ENCODE results near the gene PITPNM3.
"Not testable (repeated sequence)": the region's sequence is repeated elsewhere in the genome, so short reads cannot be mapped to it uniquely, and the experiment has no call there.

The PITPNM3 gene

DNA sequence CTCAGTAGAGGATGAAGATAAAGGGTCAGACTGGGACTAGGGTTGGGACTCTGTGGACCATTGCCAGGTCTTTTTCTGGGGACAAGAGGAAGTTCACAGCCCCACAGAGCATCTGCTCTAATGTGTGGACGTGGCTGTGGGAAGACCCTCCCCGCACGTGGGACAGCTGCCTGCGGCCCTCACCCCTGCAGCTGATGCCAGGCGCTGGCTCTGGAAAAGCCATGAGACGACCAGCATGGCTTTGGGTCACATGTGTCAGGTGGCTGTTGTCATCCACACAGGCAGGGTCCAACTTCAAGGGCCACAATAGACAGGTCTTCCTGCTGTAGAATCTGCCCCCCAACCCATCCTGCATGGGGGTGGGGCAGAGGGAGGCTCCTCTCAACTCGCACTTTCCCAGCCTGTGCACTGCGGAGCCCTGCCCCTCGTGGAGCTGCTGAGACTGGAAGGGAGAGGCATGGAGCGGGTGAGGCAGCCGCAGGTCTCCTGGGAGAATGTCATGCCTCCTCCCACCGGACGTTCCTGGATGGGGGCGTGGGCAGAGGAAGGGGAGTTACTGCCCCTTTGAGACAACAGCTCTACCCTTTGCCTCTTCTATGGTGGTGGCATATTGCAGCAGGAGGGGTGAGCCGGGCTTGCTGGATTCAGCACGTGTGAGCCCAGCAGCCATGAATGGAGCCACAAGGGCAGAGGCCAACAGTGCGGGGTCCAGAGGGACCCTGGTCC, 58.7 kb downstream of the PITPNM3 start:
- no peak for DNase-seq

GRCh38 chr17:6496640-6497441, 59.5 kb downstream of the PITPNM3 start:
- DNase-seq, result no peak

- DNase-seq, result no peak
These were observed 60.3 kb downstream of the PITPNM3 start for GRCh38 chr17:6496116-6496481.

DNA sequence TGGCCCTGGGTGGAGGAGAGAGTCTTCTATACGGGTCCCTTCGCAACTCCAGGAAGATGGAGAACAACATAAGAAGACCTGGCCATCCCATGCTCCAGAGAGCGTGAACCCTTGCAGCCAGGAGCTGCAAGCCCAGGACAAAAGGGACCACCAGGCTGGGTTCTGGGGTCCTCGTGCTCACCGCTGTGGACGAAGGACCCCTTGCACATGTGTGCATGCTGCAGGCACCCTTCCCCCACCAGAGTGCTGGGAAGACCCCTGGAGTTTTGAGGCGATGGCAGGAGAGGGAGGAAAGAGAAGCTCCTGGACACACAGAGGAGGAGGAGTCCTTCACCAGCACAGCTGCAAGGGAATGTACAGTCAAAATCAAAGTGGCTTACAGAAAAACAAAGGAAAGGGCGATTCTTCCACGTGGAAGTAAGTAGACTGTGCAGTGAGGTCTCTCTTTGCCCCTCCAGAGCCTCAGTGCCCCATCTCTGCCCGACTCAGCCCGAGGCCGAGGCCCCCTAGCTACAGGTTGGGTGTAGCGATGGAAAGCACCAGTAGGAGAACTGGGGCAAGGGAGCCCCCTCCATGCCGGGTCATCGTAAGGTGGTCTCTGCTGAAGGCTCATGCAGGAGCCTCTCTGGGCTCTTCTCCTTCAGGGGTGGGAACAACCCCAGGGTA, 60.8 kb downstream of the PITPNM3 start:
- no peak for DNase-seq

GRCh38 chr17:6494239-6494941, 62.0 kb downstream of the PITPNM3 start:
- DNase-seq, result no peak

DNA sequence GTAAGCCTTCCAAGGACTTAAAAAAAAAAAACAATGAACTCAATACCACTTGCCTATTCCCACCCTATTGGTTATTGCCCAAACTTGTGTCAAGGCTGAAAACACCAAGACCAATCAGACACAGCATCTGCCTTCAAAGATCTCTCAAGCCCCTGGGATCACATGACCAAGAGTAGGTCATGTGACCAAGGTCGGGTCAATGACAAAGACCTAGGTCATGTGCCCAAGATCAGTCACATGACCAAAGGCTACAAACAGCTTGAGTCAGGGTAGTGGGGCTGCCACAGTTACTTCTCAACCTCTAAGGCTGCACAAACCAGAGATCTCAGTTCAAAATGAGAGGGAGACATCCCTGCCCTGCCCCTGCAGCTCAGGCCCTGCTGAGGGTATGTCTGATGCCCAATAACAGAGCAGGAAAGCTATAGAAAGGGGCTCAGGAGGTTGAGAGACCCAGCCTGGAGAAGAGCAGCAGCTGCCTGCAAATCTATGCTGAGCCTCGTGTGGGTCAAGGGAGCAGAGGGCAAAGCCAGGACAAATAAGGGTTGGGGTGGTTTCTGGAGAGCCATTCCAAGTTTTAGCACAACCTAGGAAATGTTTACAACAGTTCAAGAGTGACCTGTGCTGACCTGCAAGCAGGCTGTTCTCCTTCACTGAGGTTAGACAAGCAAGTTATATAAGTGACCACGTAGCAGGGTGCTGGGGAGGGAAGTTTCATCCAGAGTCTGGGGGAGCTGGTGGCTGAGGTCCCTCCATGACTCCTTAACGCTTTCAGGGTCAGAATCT, 63.3 kb downstream of the PITPNM3 start:
- no peak for DNase-seq

DNA sequence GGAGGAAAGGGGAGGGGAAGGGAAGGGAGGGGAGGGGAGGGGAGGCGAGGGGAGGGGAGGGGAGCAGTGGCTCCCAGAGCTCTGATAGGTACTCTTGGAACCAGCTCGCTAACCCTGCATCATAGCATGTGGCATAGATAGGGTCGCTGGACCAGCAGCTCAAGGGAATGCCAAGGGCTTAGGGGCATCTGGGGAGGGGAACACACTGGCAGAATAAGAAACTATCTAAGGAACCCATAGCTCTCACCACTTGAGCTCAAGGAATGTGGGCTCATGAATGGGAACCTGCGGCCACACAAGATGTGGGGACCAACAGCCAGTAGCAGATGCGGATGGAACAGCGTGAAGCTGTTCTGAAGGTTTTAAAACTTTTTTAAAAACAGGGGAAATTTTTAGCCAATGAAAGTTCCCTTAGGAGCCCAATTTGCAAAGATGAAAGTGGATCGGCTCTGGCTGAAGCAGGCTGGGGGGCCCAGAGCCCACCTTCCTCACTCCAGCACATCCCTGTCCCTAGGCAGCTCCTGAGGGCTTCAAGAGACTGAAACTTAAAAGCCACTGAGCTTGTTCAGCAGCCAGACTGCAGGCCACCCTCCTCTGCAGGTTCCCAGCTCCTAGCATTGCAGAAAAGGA, 65.2 kb downstream of the PITPNM3 start:
- no peak for DNase-seq

- DNase-seq, result no peak
These were observed 67.3 kb downstream of the PITPNM3 start for GRCh38 chr17:6489016-6489550.

- no peak for DNase-seq
These were observed 68.3 kb downstream of the PITPNM3 start for GRCh38 chr17:6488008-6488539.

GRCh38 chr17:6487251-6488007, 68.9 kb downstream of the PITPNM3 start:
- DNase-seq, result no peak

DNA sequence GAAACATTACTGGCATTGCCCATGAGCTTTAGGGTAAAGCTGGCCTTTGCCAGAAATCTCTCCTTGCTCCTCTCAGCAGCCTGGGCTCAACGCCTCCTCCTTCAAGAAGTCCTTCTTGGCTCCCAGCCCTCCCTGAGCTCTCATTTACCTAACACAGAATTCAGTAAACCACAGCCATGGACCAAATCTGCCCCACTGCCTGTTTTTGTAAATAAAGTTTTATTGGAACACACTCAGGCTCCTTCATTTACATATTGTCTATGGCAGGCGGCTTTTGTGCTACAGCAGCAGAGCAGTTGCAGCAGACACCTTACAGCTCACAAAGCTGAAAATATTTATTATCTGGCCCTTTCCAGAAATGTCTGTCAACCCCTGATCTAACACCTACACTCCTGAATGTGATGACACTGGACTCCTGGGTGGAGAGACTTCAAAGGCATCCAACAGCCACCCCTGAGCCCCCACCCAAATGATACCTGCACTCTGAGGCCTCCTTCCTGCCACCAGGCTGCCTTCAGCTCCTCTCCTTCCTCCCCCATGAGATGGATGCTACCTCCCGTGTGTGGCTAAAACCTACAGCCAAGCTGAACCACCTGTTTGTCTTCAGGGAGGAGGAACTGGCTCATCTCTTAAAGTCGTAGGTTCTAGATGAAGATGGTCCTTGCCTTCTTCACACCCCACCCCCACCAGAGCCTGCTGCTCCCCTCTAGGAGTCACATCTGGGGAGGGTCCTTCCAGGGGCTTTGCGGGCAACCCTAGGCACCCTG, 70.5 kb downstream of the PITPNM3 start:
- no peak for DNase-seq

GRCh38 chr17:6483507-6483906, 72.8 kb downstream of the PITPNM3 start:
- no peak for DNase-seq

DNA sequence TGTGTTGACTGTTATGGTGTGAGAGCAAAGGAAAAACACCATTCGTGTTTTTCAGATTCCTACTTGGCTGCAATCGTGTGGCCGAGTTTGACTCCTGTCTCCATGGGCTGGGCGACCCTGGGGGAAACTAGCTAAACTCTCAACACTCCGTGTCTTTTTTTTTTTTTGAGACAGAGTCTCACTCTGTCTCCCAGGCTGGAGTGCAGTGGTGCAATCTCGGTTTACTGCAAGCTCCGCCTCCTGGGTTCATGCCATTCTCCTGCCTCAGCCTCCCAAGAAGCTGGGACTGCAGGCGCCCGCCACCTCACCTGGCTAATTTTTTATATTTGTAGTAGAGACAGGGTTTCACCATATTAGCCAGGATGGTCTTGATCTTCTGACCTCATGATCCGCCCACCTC, 73.6 kb downstream of the PITPNM3 start:
- not testable (repeated sequence) for DNase-seq

DNA sequence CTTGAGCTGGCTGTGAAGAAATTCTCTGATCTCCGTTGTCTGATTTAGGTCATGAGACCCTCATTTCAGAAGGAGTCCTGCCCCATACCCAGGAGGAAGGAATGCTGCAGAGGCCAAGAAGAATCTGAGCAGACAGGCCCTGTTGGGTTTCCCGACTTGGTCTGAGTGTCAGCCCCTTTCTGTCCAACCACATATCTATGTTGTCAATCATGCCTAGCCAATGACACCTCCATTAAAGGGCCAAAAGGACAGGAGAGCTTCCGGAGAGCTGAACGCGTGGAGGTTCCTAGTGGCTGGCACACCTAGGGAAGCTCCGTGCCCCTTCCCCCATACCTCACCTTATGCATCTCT, 74.3 kb downstream of the PITPNM3 start:
- no peak for DNase-seq

DNA sequence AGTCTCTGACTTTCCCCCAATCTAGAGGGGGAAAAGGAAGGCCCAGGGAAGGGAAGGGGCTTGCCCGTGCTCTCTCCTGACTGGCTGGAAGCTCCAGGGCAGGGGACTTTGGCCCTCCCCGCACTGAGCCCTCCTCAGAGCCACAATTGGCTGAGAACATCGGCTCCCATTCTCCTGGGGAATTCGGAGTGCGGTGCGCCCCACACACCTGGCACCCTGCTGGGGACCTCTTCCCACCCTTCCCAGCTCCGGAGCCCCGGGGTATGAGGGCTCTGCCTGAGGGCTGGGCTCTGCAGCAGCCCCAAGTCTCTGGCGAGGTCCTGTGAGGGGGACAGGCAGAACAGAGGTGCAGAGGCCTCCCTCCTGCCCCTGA, 76.1 kb downstream of the PITPNM3 start:
- DNase-seq, result no peak

DNA sequence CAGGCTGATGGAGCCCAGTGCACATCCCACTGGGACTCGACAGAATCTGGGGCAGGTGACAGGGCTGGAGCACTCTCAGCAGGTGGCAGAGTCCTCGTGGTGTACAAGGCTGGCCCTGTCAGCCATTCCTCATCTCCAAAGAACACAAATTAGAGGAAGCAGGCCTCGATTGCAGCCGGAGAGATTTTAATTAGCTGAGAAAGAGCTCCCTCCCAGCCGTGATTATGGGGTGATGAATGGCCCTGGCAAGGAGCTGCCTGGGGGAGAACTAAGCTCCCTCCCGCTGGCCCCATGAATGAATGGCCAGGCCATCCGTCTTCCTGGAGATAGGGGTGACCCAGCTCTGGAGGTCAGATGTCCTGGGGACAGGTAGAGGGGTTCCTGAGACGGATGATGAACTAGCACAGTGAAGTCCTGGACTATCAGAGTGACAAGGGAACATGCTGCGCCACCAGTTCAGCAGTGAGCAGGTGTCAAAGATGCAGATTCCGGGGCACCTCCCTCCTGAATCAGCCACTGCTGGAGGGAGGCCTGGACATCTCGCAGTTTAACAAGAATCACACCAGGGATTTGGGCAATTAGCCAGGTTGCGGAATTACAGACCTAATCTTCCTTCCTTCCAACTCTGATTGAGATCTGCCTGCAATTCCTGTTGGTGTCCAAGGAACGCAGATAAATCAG, 76.6 kb downstream of the PITPNM3 start:
- no peak for DNase-seq

DNA sequence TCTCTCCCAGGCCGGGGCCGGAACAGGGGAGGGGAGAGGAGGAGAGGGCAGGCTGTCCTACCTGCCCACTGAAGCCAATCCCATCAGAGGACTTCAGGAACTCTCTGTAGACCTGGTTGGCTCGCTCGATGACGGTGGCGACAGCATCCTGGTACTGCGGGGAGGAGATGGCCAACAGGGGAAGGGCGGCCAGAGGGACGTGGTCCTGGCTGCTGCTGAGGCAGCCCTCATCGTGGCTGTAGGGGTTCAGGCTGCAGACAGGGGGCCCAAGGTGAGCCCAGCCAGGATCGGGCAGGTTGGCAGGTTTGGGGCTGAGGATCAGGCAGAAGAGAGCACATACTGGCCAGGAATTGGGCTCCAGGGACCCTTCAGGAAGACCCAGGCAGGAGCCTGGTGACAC, 77.9 kb downstream of the PITPNM3 start:
- DNase-seq, result no peak

DNA sequence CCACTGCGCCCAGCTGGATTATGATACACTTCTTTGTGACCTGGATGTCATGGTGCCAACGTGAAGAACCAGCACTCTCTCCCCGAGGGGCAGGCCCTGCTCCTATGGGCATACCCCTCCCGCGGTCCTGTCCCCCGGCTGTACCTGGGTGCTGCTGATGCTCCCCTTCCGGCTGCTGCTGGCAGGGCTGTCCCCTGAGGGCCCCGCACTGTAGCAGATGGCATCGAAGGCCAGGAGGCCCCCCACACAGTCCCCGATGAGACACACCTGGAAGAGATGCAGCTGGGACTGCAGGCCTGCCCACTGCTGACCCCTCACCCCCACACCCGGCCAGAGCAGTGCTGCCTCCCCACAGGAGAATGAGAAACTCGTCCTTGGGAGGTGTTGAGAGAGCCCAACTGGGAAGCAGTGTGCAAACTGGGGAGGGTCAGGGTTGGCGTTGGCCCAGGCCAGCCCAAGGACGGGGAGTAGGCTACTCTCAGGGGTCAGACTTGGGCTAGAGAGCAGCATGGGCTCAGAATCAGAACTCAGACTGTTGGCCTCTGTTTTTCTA, 78.4 kb downstream of the PITPNM3 start:
- no peak for DNase-seq

GRCh38 chr17:6476810-6477179, 79.6 kb downstream of the PITPNM3 start:
- no peak for DNase-seq
